ENCODE results near the gene SUSD3. TPM values are rescaled to one million over a fixed set of nuclear protein-coding genes. Genes with fewer than 3 reads are reported as not detected.

Gene SUSD3
- total RNA-seq, 1 donor from 2014 or later, result 1.2 TPM

DNA sequence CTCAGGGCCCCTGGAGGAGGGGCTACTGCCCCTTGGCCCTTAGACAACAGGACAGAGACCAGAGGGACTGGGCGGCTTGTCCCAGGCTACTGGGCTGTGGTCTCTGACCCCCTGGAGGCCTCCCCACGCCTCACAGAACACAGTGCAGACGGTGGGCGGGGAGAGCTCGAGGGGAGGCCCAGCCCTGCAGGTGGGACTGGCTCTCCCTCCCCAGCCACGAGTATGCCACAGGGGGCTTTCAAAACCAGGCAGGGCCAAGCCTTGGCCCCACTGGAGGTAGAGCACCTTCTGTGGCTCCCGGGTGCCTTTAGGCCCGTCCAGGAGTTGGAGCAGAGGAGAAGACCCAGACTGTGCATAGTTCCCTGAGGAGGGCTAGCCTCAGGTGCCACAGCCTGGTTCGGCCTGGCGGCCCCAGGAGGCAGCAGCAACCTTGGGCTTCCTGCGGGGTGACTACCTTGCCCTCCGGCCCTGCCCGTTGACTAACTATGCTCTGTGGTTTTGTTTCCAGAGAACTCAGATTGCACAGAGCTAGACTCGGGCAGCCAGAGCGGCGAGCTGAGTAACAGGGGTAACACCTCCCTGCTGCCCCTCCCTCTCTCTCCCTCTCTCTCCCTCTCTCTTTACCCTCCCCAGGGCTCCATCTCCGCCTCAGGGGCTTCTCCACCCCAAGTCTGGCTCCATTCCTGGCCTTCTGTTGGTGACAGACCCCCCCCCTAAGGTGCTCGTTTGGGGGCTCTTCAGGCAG lies 53.0 kb downstream of the SUSD3 start:
- Mint-ChIP-seq H3K9me3 (ENCODE audit: unreplicated experiment) (no peaks in the 10 kb centered on the region), H3K4me1 (ENCODE audit: unreplicated experiment) (no peaks in the 10 kb centered on the region), H3K27me3 (ENCODE audit: unreplicated experiment) (peaks cover 2% of the 10 kb centered on the region), H3K36me3 (ENCODE audit: low read depth, unreplicated experiment) (peaks cover 3% of the 10 kb centered on the region), H3K27ac (ENCODE audit: unreplicated experiment) (no peak overlapping the region), H3K4me3 (ENCODE audit: unreplicated experiment) (no peak overlapping the region)
- TF ChIP-seq, protein P1, sequence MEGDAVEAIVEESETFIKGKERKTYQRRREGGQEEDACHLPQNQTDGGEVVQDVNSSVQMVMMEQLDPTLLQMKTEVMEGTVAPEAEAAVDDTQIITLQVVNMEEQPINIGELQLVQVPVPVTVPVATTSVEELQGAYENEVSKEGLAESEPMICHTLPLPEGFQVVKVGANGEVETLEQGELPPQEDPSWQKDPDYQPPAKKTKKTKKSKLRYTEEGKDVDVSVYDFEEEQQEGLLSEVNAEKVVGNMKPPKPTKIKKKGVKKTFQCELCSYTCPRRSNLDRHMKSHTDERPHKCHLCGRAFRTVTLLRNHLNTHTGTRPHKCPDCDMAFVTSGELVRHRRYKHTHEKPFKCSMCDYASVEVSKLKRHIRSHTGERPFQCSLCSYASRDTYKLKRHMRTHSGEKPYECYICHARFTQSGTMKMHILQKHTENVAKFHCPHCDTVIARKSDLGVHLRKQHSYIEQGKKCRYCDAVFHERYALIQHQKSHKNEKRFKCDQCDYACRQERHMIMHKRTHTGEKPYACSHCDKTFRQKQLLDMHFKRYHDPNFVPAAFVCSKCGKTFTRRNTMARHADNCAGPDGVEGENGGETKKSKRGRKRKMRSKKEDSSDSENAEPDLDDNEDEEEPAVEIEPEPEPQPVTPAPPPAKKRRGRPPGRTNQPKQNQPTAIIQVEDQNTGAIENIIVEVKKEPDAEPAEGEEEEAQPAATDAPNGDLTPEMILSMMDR (IDR thresholded peaks at IDR 0.05; ENCODE audit: unreplicated experiment), result no peak
- DNase-seq (ENCODE audit: low spot score), result no peak

DNA sequence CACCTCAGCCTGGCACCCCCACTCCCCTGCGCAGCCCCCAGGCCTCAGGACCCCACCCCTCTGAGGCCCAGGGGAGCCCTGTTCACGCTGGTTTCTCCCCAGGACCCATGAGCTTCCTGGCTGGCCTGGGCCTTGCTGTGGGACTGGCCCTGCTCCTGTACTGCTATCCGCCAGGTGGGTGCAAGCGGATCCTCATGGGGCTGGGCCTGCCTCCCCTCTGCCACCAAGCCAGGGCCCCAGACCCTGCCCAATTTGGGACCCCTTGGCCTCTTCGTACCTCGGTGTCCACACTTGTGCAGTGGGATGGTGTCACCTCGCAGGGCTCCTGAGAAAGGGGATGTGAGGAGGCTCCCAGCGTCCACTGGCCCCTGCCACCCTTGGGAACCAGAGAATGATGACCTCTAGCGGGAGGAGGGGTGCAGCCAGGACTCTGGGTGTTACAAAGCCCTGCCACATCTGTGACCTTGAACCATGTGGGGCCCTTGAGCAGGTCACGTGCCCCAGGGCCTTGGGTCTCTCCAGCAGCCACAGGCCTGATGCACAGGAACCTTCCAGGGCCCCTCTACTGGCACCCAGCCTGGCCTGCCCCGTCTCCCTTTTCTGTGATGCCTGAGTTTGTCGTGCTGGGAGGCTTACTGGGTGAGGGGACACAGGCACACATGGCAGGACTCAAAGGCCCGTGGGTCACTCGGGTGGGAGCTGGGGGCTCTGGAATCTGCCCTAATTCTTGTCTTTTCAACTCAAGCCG lies 53.8 kb downstream of the SUSD3 start:
- TF ChIP-seq, protein P1 (IDR thresholded peaks at IDR 0.05; ENCODE audit: unreplicated experiment), result no peak
- Mint-ChIP-seq H3K4me1 (ENCODE audit: unreplicated experiment) (no peaks in the 10 kb centered on the region), H3K27ac (ENCODE audit: unreplicated experiment) (no peak overlapping the region), H3K36me3 (ENCODE audit: low read depth, unreplicated experiment) (peaks cover 3% of the 10 kb centered on the region), H3K27me3 (ENCODE audit: unreplicated experiment) (peaks cover 2% of the 10 kb centered on the region), H3K9me3 (ENCODE audit: unreplicated experiment) (no peaks in the 10 kb centered on the region), H3K4me3 (ENCODE audit: unreplicated experiment) (no peak overlapping the region)
- DNase-seq (ENCODE audit: low spot score), result no peak

DNA sequence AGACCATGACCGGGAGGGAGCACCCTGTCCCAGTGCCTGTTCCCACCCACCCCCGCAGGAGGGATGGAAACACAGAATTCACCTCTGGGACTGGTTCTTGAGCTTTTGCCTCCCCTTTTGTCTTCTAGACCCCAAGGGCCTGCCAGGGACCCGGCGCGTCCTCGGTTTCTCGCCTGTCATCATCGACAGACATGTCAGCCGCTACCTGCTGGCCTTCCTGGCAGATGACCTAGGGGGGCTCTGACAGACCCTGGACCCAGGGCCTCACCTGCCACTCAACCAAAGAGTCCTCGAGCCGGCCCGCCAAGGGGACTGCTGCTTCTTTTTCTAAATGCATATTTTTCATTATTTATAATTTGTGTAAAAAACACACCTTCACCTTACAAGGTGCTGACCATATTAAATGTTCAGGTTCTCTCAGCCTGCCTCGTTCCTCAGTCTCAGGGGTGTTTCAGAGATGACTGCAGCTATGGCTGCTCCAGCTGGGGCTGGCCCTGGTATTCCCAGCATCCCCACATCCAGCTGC lies 54.4 kb downstream of the SUSD3 start:
- H3K27ac Mint-ChIP-seq (ENCODE audit: unreplicated experiment), result no peak overlapping the region
- H3K36me3 Mint-ChIP-seq (ENCODE audit: low read depth, unreplicated experiment), result peaks cover 3% of the 10 kb centered on the region
- H3K4me3 Mint-ChIP-seq (ENCODE audit: unreplicated experiment), result no peak overlapping the region
- no peaks in the 10 kb centered on the region for H3K9me3 Mint-ChIP-seq (ENCODE audit: unreplicated experiment)
- no peaks in the 10 kb centered on the region for H3K4me1 Mint-ChIP-seq (ENCODE audit: unreplicated experiment)
- TF ChIP-seq, protein P1 (IDR thresholded peaks at IDR 0.05; ENCODE audit: unreplicated experiment), result no peak
- peaks cover 2% of the 10 kb centered on the region for H3K27me3 Mint-ChIP-seq (ENCODE audit: unreplicated experiment)
- DNase-seq (ENCODE audit: low spot score), result no peak

DNA sequence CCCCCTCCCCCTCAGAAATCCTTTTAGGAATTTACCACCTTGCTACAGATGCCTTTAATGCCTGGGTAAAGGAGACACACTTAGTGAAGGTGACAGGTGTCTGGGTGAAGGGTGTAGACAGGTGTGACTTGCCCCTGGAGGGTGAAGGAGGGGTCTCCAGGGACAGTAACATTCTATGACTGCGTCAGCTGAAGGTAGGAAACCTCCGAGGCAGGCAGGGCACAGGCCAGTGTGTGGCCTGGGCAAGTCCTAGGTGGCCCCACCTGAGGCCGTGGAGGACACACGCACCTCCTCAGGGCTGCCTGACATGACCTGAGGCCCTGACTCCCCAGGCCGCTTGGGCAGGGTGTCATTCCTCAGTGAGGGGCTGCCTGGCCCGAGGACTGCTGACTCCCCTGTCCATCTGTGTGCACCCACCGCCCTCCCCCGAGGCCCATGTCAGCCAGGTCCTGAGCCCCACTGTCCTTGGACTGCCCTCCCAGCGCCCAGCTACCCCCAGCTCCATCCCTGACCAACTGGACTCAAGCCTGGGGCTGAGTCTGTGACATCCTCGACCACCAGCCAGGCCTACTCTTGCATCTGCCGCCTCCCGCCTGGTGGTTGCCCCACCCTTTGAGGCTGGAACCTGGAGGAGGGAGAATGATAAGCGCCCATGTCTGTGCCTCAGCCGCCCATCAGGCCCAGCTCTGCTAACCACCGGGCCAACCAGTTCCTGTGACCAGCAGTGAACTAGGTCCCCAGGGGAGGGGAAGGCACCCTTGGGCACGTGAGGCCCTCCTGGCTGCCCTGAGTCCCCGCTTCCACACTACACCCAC lies 55.9 kb downstream of the SUSD3 start:
- Mint-ChIP-seq H3K36me3 (ENCODE audit: low read depth, unreplicated experiment) (peaks cover 3% of the 10 kb centered on the region), H3K9me3 (ENCODE audit: unreplicated experiment) (no peaks in the 10 kb centered on the region), H3K27me3 (ENCODE audit: unreplicated experiment) (peaks cover 5% of the 10 kb centered on the region), H3K4me1 (ENCODE audit: unreplicated experiment) (no peaks in the 10 kb centered on the region), H3K27ac (ENCODE audit: unreplicated experiment) (no peak overlapping the region), H3K4me3 (ENCODE audit: unreplicated experiment) (no peak overlapping the region)
- DNase-seq (ENCODE audit: low spot score), result no peak
- TF ChIP-seq, protein P1 (IDR thresholded peaks at IDR 0.05; ENCODE audit: unreplicated experiment), result no peak
